ENCODE measurements around the gene IKZF4.
"Not testable (repeated sequence)": the region's sequence is repeated elsewhere in the genome, so short reads cannot be mapped to it uniquely, and the experiment has no call there.

The IKZF4 gene

GRCh38 chr12:55985976-55986375, 34.9 kb upstream of the IKZF4 start:
- H3K27ac Mint-ChIP-seq: not testable (repeated sequence)
- H3K36me3 Mint-ChIP-seq (ENCODE audit: low read depth): peaks cover 48% of the 10 kb centered on the region

GRCh38 chr12:55991110-55991509, 29.7 kb upstream of the IKZF4 start:
- Mint-ChIP-seq H3K27me3 (ENCODE audit: low read depth) (no peaks in the 10 kb centered on the region), H3K4me1 (ENCODE audit: low read depth) (peaks cover 7% of the 10 kb centered on the region), H3K9me3 (no peaks in the 10 kb centered on the region), H3K4me3 (no peak overlapping the region), H3K27ac (no peak overlapping the region), H3K36me3 (ENCODE audit: low read depth) (peaks cover 61% of the 10 kb centered on the region)
- no peak for DNase-seq (ENCODE audit: low spot score)

More at GRCh38 chr12:55985976-55986375, 34.9 kb upstream of the IKZF4 start:
- H3K4me3 Mint-ChIP-seq; H3K4me1 Mint-ChIP-seq (ENCODE audit: low read depth); H3K27me3 Mint-ChIP-seq (ENCODE audit: low read depth); H3K9me3 Mint-ChIP-seq; DNase-seq (ENCODE audit: low spot score): not testable (repeated sequence)

GRCh38 chr12:55993230-55993853, 27.5 kb upstream of the IKZF4 start:
- H3K27me3 Mint-ChIP-seq (ENCODE audit: low read depth): no peaks in the 10 kb centered on the region
- DNase-seq (ENCODE audit: low spot score): no peak
- H3K4me1 Mint-ChIP-seq (ENCODE audit: low read depth): peaks cover 24% of the 10 kb centered on the region
- peaks cover 51% of the 10 kb centered on the region for H3K36me3 Mint-ChIP-seq (ENCODE audit: low read depth)
- no peak overlapping the region for H3K27ac Mint-ChIP-seq
- no peak overlapping the region for H3K4me3 Mint-ChIP-seq
- no peaks in the 10 kb centered on the region for H3K9me3 Mint-ChIP-seq

- H3K9me3 Mint-ChIP-seq: no peaks in the 10 kb centered on the region
- peaks cover 39% of the 10 kb centered on the region for H3K36me3 Mint-ChIP-seq (ENCODE audit: low read depth)
- no peak overlapping the region for H3K4me3 Mint-ChIP-seq
- H3K4me1 Mint-ChIP-seq (ENCODE audit: low read depth): peaks cover 32% of the 10 kb centered on the region
- DNase-seq (ENCODE audit: low spot score): no peak
- no peak overlapping the region for H3K27ac Mint-ChIP-seq
- H3K27me3 Mint-ChIP-seq (ENCODE audit: low read depth): no peaks in the 10 kb centered on the region
Measured at GRCh38 chr12:55995366-55995765, 25.5 kb upstream of the IKZF4 start.

- no peaks in the 10 kb centered on the region for H3K9me3 Mint-ChIP-seq
- peaks cover 31% of the 10 kb centered on the region for H3K36me3 Mint-ChIP-seq (ENCODE audit: low read depth)
- DNase-seq (ENCODE audit: low spot score): peak; percentile 52
- H3K4me1 Mint-ChIP-seq (ENCODE audit: low read depth): peaks cover 32% of the 10 kb centered on the region
- peak overlapping the region; percentile 87 for H3K4me3 Mint-ChIP-seq
- H3K27ac Mint-ChIP-seq: peak overlapping the region; percentile 57
- H3K27me3 Mint-ChIP-seq (ENCODE audit: low read depth): no peaks in the 10 kb centered on the region
Measured at GRCh38 chr12:55996201-55996714, 24.6 kb upstream of the IKZF4 start.

GRCh38 chr12:55996715-55997534, 23.9 kb upstream of the IKZF4 start, which contains the start of gene SUOX:
TSS of gene SUOX (plus strand) at chr12:55997276. CDS start at chr12:56002222, 4,946 bp downstream.
- Mint-ChIP-seq H3K4me1 (ENCODE audit: low read depth) (peaks cover 32% of the 10 kb centered on the region), H3K36me3 (ENCODE audit: low read depth) (peaks cover 26% of the 10 kb centered on the region), H3K9me3 (no peaks in the 10 kb centered on the region), H3K27me3 (ENCODE audit: low read depth) (no peaks in the 10 kb centered on the region), H3K4me3 (peak within 1 kb of the TSS; percentile 87), H3K27ac (peak within 1 kb of the TSS; percentile 57)
- DNase-seq (ENCODE audit: low spot score): peak; percentile 80

GRCh38 chr12:55997535-55997859, 23.3 kb upstream of the IKZF4 start:
- Mint-ChIP-seq H3K4me1 (ENCODE audit: low read depth) (peaks cover 32% of the 10 kb centered on the region), H3K4me3 (peak overlapping the region; percentile 87)

GRCh38 chr12:55999522-55999921, 21.3 kb upstream of the IKZF4 start:
- H3K27me3 Mint-ChIP-seq (ENCODE audit: low read depth); H3K9me3 Mint-ChIP-seq; DNase-seq (ENCODE audit: low spot score); H3K36me3 Mint-ChIP-seq (ENCODE audit: low read depth): not testable (repeated sequence)
- Mint-ChIP-seq H3K27ac (peak overlapping the region; percentile 47), H3K4me3 (peak overlapping the region; percentile 14), H3K4me1 (ENCODE audit: low read depth) (peaks cover 28% of the 10 kb centered on the region)

More at GRCh38 chr12:55997535-55997859, 23.3 kb upstream of the IKZF4 start:
- Mint-ChIP-seq H3K9me3 (no peaks in the 10 kb centered on the region), H3K36me3 (ENCODE audit: low read depth) (peaks cover 23% of the 10 kb centered on the region), H3K27me3 (ENCODE audit: low read depth) (no peaks in the 10 kb centered on the region), H3K27ac (peak overlapping the region; percentile 15)
- no peak for DNase-seq (ENCODE audit: low spot score)

- not testable (repeated sequence) for H3K36me3 Mint-ChIP-seq (ENCODE audit: low read depth); DNase-seq (ENCODE audit: low spot score); H3K27me3 Mint-ChIP-seq (ENCODE audit: low read depth); H3K4me3 Mint-ChIP-seq; H3K27ac Mint-ChIP-seq; H3K9me3 Mint-ChIP-seq
- peaks cover 28% of the 10 kb centered on the region for H3K4me1 Mint-ChIP-seq (ENCODE audit: low read depth)
Measured at GRCh38 chr12:55999999-56000540, 20.8 kb upstream of the IKZF4 start.

- DNase-seq (ENCODE audit: low spot score): no peak
- H3K4me1 Mint-ChIP-seq (ENCODE audit: low read depth): peaks cover 23% of the 10 kb centered on the region
- peaks cover 7% of the 10 kb centered on the region for H3K36me3 Mint-ChIP-seq (ENCODE audit: low read depth)
- H3K9me3 Mint-ChIP-seq: no peaks in the 10 kb centered on the region
- H3K4me3 Mint-ChIP-seq: no peak overlapping the region
- no peak overlapping the region for H3K27ac Mint-ChIP-seq
- H3K27me3 Mint-ChIP-seq (ENCODE audit: low read depth): no peaks in the 10 kb centered on the region
Measured at GRCh38 chr12:56001487-56002100, 19.2 kb upstream of the IKZF4 start.

GRCh38 chr12:56003376-56003775, 17.5 kb upstream of the IKZF4 start:
- not testable (repeated sequence) for H3K36me3 Mint-ChIP-seq (ENCODE audit: low read depth); H3K27ac Mint-ChIP-seq; H3K4me3 Mint-ChIP-seq; DNase-seq (ENCODE audit: low spot score); H3K9me3 Mint-ChIP-seq; H3K27me3 Mint-ChIP-seq (ENCODE audit: low read depth)
- peaks cover 21% of the 10 kb centered on the region for H3K4me1 Mint-ChIP-seq (ENCODE audit: low read depth)

- no peak for DNase-seq (ENCODE audit: low spot score)
- peaks cover 22% of the 10 kb centered on the region for H3K4me1 Mint-ChIP-seq (ENCODE audit: low read depth)
- no peaks in the 10 kb centered on the region for H3K27me3 Mint-ChIP-seq (ENCODE audit: low read depth)
- peak overlapping the region; percentile 26 for H3K27ac Mint-ChIP-seq
- peaks cover 7% of the 10 kb centered on the region for H3K36me3 Mint-ChIP-seq (ENCODE audit: low read depth)
- H3K9me3 Mint-ChIP-seq: no peaks in the 10 kb centered on the region
- no peak overlapping the region for H3K4me3 Mint-ChIP-seq
Measured at GRCh38 chr12:56004211-56004610, 16.6 kb upstream of the IKZF4 start.

- peak; percentile 23 for DNase-seq (ENCODE audit: low spot score)
- H3K4me1 Mint-ChIP-seq (ENCODE audit: low read depth): peaks cover 23% of the 10 kb centered on the region
- H3K9me3 Mint-ChIP-seq: no peaks in the 10 kb centered on the region
- H3K27ac Mint-ChIP-seq: peak overlapping the region; percentile 80
- peaks cover 1% of the 10 kb centered on the region for H3K36me3 Mint-ChIP-seq (ENCODE audit: low read depth)
- no peaks in the 10 kb centered on the region for H3K27me3 Mint-ChIP-seq (ENCODE audit: low read depth)
- H3K4me3 Mint-ChIP-seq: peak overlapping the region; percentile 82
Measured at GRCh38 chr12:56007564-56008559, 13.0 kb upstream of the IKZF4 start.
